ENCODE results near the gene NPAS3.

Gene NPAS3

GRCh38 chr14:33568935-33569579 is 630.4 kb downstream of the NPAS3 start:
- Histone ChIP-seq H3K4me1 (ENCODE audit: low read length) (peaks cover 39% of the 10 kb centered on the region), H2AFZ (ENCODE audit: low read depth, low read length) (no peak overlapping the region), H3K4me2 (ENCODE audit: low read length) (no peak overlapping the region), H3K79me2 (ENCODE audit: low read length) (no peaks in the 10 kb centered on the region), H3K9ac (ENCODE audit: low read length) (no peak overlapping the region), H3K27ac (ENCODE audit: low read length) (no peak overlapping the region), H3K4me3 (ENCODE audit: low read length) (no peak overlapping the region), H3K27me3 (ENCODE audit: low read depth, low read length) (no peaks in the 10 kb centered on the region), H3K9me3 (ENCODE audit: insufficient read depth, low read length) (no peaks in the 10 kb centered on the region), H4K20me1 (ENCODE audit: insufficient read depth, low read length) (no peaks in the 10 kb centered on the region), H3K36me3 (replicated peaks; ENCODE audit: low read depth, low read length) (no peaks in the 10 kb centered on the region)
- TF ChIP-seq CTCF (IDR thresholded peaks at IDR 0.05; ENCODE audit: low read depth, low read length): no peak
- no peak for TF ChIP-seq EZH2phosphoT487 (IDR thresholded peaks at IDR 0.05; ENCODE audit: low read depth)

GRCh38 chr14:33569821-33570687 is 631.4 kb downstream of the NPAS3 start:
- H3K27me3 ChIP-seq (ENCODE audit: low read depth, low read length): no peaks in the 10 kb centered on the region
- H3K36me3 ChIP-seq (replicated peaks; ENCODE audit: low read depth, low read length): no peaks in the 10 kb centered on the region
- H3K4me2 ChIP-seq (ENCODE audit: low read length): no peak overlapping the region
- TF ChIP-seq EZH2phosphoT487 (IDR thresholded peaks at IDR 0.05; ENCODE audit: low read depth) (no peak), CTCF (IDR thresholded peaks at IDR 0.05; ENCODE audit: low read depth, low read length) (no peak)
- no peak overlapping the region for H3K4me3 ChIP-seq (ENCODE audit: low read length)
- H4K20me1 ChIP-seq (ENCODE audit: insufficient read depth, low read length): no peaks in the 10 kb centered on the region
- H3K4me1 ChIP-seq (ENCODE audit: low read length): peaks cover 30% of the 10 kb centered on the region
- no peaks in the 10 kb centered on the region for H3K9me3 ChIP-seq (ENCODE audit: insufficient read depth, low read length)
- no peaks in the 10 kb centered on the region for H3K79me2 ChIP-seq (ENCODE audit: low read length)
- H3K9ac ChIP-seq (ENCODE audit: low read length): no peak overlapping the region
- H3K27ac ChIP-seq (ENCODE audit: low read length): no peak overlapping the region
- no peak overlapping the region for H2AFZ ChIP-seq (ENCODE audit: low read depth, low read length)

- no peak for TF ChIP-seq CTCF (IDR thresholded peaks at IDR 0.05; ENCODE audit: low read depth, low read length)
- TF ChIP-seq EZH2phosphoT487 (IDR thresholded peaks at IDR 0.05; ENCODE audit: low read depth): no peak
- H2AFZ ChIP-seq (ENCODE audit: low read depth, low read length): no peak overlapping the region
- no peak overlapping the region for H3K4me2 ChIP-seq (ENCODE audit: low read length)
- H3K9ac ChIP-seq (ENCODE audit: low read length): no peak overlapping the region
- no peaks in the 10 kb centered on the region for H4K20me1 ChIP-seq (ENCODE audit: insufficient read depth, low read length)
- no peaks in the 10 kb centered on the region for H3K27me3 ChIP-seq (ENCODE audit: low read depth, low read length)
- no peaks in the 10 kb centered on the region for H3K9me3 ChIP-seq (ENCODE audit: insufficient read depth, low read length)
- no peak overlapping the region for H3K4me3 ChIP-seq (ENCODE audit: low read length)
- peaks cover 22% of the 10 kb centered on the region for H3K4me1 ChIP-seq (ENCODE audit: low read length)
- H3K36me3 ChIP-seq (replicated peaks; ENCODE audit: low read depth, low read length): no peaks in the 10 kb centered on the region
- H3K27ac ChIP-seq (ENCODE audit: low read length): no peak overlapping the region
- no peaks in the 10 kb centered on the region for H3K79me2 ChIP-seq (ENCODE audit: low read length)
Measured at GRCh38 chr14:33570694-33571310, 632.1 kb downstream of the NPAS3 start.

DNA sequence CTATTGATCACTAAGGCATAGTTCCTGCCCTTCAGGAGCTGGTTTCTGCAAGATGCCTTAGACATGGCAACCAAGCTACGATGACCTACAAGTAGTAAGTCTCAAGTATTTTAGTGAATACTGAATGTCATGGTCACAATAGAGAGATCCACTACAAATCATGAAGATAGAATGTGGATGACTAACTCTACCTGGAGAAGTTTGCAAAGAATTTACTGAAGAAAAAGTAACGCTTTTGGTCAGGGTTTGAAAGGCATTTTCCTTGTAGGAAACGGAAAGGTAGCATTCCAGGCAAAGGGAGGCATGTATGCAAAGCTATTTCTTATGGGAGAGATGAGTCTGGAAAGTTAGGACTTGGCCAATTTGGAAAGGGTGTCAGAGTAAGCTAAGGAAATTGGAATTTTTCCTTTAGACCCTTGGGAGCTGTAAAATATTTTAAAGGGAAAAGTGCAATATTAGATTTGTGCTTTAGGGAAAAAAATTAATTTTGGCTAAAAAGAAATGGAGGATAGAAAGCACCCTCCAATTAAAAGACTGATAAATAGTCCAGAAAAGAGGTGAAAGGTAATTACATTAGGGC is 634.7 kb downstream of the NPAS3 start:
- H3K9ac ChIP-seq (ENCODE audit: low read length): no peak overlapping the region
- H3K4me3 ChIP-seq (ENCODE audit: low read length): no peak overlapping the region
- no peak overlapping the region for H3K27ac ChIP-seq (ENCODE audit: low read length)
- H4K20me1 ChIP-seq (ENCODE audit: insufficient read depth, low read length): no peaks in the 10 kb centered on the region
- H3K4me1 ChIP-seq (ENCODE audit: low read length): peaks cover 5% of the 10 kb centered on the region
- H3K9me3 ChIP-seq (ENCODE audit: insufficient read depth, low read length): no peaks in the 10 kb centered on the region
- no peaks in the 10 kb centered on the region for H3K36me3 ChIP-seq (replicated peaks; ENCODE audit: low read depth, low read length)
- TF ChIP-seq EZH2phosphoT487 (IDR thresholded peaks at IDR 0.05; ENCODE audit: low read depth) (no peak), CTCF (IDR thresholded peaks at IDR 0.05; ENCODE audit: low read depth, low read length) (no peak)
- no peaks in the 10 kb centered on the region for H3K27me3 ChIP-seq (ENCODE audit: low read depth, low read length)
- no peak overlapping the region for H2AFZ ChIP-seq (ENCODE audit: low read depth, low read length)
- H3K79me2 ChIP-seq (ENCODE audit: low read length): no peaks in the 10 kb centered on the region
- no peak overlapping the region for H3K4me2 ChIP-seq (ENCODE audit: low read length)

Data from OCI-LY3 (cell line).